OCI-LY1 (cell line): ENCODE measurements around the gene TBC1D10A.

ENCODE experiments used
- H2AFZ ChIP-seq: fragments of 200-600 bp; sonication (generic), shearing (Covaris generic); 2 replicates; pipeline ENCODE4 v1.6.0; 2014; ENCODE audit warnings: antibody characterized with exemption, mild to moderate bottlenecking, low read length
- H3F3A ChIP-seq: fragments of 200-600 bp; sonication (generic), shearing (Covaris generic); 2 replicates; pipeline ENCODE4 v1.6.0; 2014; ENCODE audit warnings: mild to moderate bottlenecking, antibody characterized with exemption, low read length, moderate library complexity; ENCODE audit not compliant: insufficient read depth
- H3K27ac ChIP-seq: fragments of 200-600 bp; sonication (generic); 2 replicates; pipeline ENCODE4 v1.5.1; 2014; ENCODE audit warnings: low read length, mixed run types, mild to moderate bottlenecking, low read depth; ENCODE audit not compliant: poor library complexity, severe bottlenecking
- H3K27me3 ChIP-seq: fragments of 200-600 bp; sonication (generic); 2 replicates; pipeline ENCODE4 v1.6.0; 2014; ENCODE audit warnings: antibody characterized with exemption, mild to moderate bottlenecking, low read length, moderate library complexity; ENCODE audit not compliant: insufficient read depth
- H3K36me3 ChIP-seq: fragments of 200-600 bp; sonication (generic); 2 replicates; pipeline ENCODE4 v1.6.1; 2014; ENCODE audit warnings: mild to moderate bottlenecking, antibody characterized with exemption, low read length, moderate library complexity, mixed read lengths; ENCODE audit not compliant: insufficient read depth
- H3K4me1 ChIP-seq: fragments of 200-600 bp; sonication (generic); 2 replicates; pipeline ENCODE4 v1.5.1; 2014; ENCODE audit warnings: mild to moderate bottlenecking, low read length, moderate library complexity; ENCODE audit not compliant: insufficient read depth, severe bottlenecking
- H3K4me2 ChIP-seq: fragments of 200-600 bp; sonication (generic), shearing (Covaris generic); 2 replicates; pipeline ENCODE4 v1.6.1; 2014; ENCODE audit warnings: low read length
- H3K4me3 ChIP-seq: fragments of 200-600 bp; sonication (generic); 2 replicates; pipeline ENCODE4 v1.5.1; 2014; ENCODE audit warnings: low read length, low read depth, mild to moderate bottlenecking, mixed read lengths; ENCODE audit not compliant: poor library complexity, severe bottlenecking
- H3K79me2 ChIP-seq: fragments of 200-600 bp; shearing (Covaris generic); 2 replicates; pipeline ENCODE4 v1.6.1; 2016; ENCODE audit warnings: mixed run types, low read length, mixed read lengths; ENCODE audit not compliant: insufficient read depth
- H3K9ac ChIP-seq: fragments of 200-600 bp; sonication (generic), shearing (Covaris generic); 2 replicates; pipeline ENCODE4 v1.6.1; 2014; ENCODE audit warnings: mild to moderate bottlenecking, low read length, mixed read lengths
- H3K9me2 ChIP-seq: fragments of 200-600 bp; sonication (generic), shearing (Covaris generic); 2 replicates; pipeline ENCODE4 v1.6.1; 2014; ENCODE audit warnings: low read depth, mild to moderate bottlenecking, low read length, mixed read lengths
- H3K9me3 ChIP-seq: fragments of 200-600 bp; shearing (Covaris generic); 2 replicates; pipeline ENCODE4 v1.6.1; 2014; ENCODE audit warnings: low read length, mixed read lengths
- H4K20me1 ChIP-seq: fragments of 200-600 bp; sonication (generic), shearing (Covaris generic); 2 replicates; pipeline ENCODE4 v1.6.0; 2016; ENCODE audit warnings: mild to moderate bottlenecking, low read length; ENCODE audit not compliant: insufficient read depth
- CTCF ChIP-seq: fragments of 200-600 bp; sonication (generic), shearing (Covaris generic); IDR thresholded peaks from 2 replicates; pipeline ENCODE4 v1.5.1; 2017; ENCODE audit warnings: mild to moderate bottlenecking, antibody characterized with exemption, low read length, moderate library complexity, mixed read lengths
- EZH2 ChIP-seq: fragments of 200-600 bp; sonication (generic), shearing (Covaris generic); IDR thresholded peaks from 2 replicates; pipeline ENCODE4 v1.8.0; 2017; ENCODE audit warnings: borderline replicate concordance, mixed run types, mild to moderate bottlenecking, antibody characterized with exemption, low read length, moderate library complexity, mixed read lengths

The TBC1D10A gene

GRCh38 chr22:30250039-30250565, 76.6 kb downstream of the TBC1D10A start:
- H3K4me3 ChIP-seq = no peak overlapping the region
- no peak overlapping the region for H3K27ac ChIP-seq
- H3K79me2 ChIP-seq = no peaks in the 10 kb centered on the region
- 0 out of 2 replicates have a peak, but pooled peaks cover 8% of the 10 kb centered on the region for H3K27me3 ChIP-seq
- no peaks in the 10 kb centered on the region for H3K9me2 ChIP-seq
- H3K4me2 ChIP-seq = no peak overlapping the region
- no peaks in the 10 kb centered on the region for H4K20me1 ChIP-seq
- H3F3A ChIP-seq = no peaks in the 10 kb centered on the region
- H3K9ac ChIP-seq = no peak overlapping the region
- H2AFZ ChIP-seq = no peak overlapping the region
- no peaks in the 10 kb centered on the region for H3K36me3 ChIP-seq
- no peaks in the 10 kb centered on the region for H3K4me1 ChIP-seq
- H3K9me3 ChIP-seq = no peaks in the 10 kb centered on the region
- no peak for TF ChIP-seq EZH2
- TF ChIP-seq CTCF = no peak

GRCh38 chr22:30249049-30250038, 77.4 kb downstream of the TBC1D10A start:
- Histone ChIP-seq H3K9me3 (no peaks in the 10 kb centered on the region), H3K4me3 (no peak overlapping the region), H3F3A (no peaks in the 10 kb centered on the region), H4K20me1 (no peaks in the 10 kb centered on the region), H3K9me2 (no peaks in the 10 kb centered on the region), H3K9ac (no peak overlapping the region), H3K36me3 (no peaks in the 10 kb centered on the region), H3K4me1 (no peaks in the 10 kb centered on the region), H2AFZ (no peak overlapping the region), H3K79me2 (no peaks in the 10 kb centered on the region), H3K4me2 (no peak overlapping the region), H3K27ac (no peak overlapping the region), H3K27me3 (0 out of 2 replicates have a peak, but pooled peaks cover 14% of the 10 kb centered on the region)
- no peak for TF ChIP-seq CTCF
- TF ChIP-seq EZH2 = no peak

- Histone ChIP-seq H3K27me3 (0 out of 2 replicates have a peak, but pooled peaks cover 14% of the 10 kb centered on the region), H3K36me3 (no peaks in the 10 kb centered on the region), H3K9me3 (no peaks in the 10 kb centered on the region), H3F3A (no peaks in the 10 kb centered on the region), H3K4me1 (no peaks in the 10 kb centered on the region), H3K27ac (no peak overlapping the region), H4K20me1 (no peaks in the 10 kb centered on the region), H3K4me3 (no peak overlapping the region), H3K9me2 (no peaks in the 10 kb centered on the region), H3K79me2 (no peaks in the 10 kb centered on the region), H3K4me2 (no peak overlapping the region), H3K9ac (no peak overlapping the region), H2AFZ (no peak overlapping the region)
- TF ChIP-seq CTCF (no peak), EZH2 (no peak)
These were observed 78.3 kb downstream of the TBC1D10A start for GRCh38 chr22:30248484-30248883.
